GM06990 (cell line): ENCODE data around the gene FRG2B.
"Not testable (repeated sequence)": the region's sequence is repeated elsewhere in the genome, so short reads cannot be mapped to it uniquely, and the experiment has no call there.

Experiments
- DNase-seq: peaks from one replicate; pipeline ENCODE4 v3.0.0-alpha.2; 2011; ENCODE audit not compliant: insufficient read length; ENCODE audit errors: extremely low read depth
- H3K27me3 ChIP-seq: replicated peaks from 2 replicates; pipeline ENCODE4 v1.6.0; 2011; ENCODE audit warnings: low read length; ENCODE audit not compliant: control insufficient read depth, insufficient read depth
- H3K36me3 ChIP-seq: 2 replicates; pipeline ENCODE4 v1.5.1; 2011; ENCODE audit warnings: low read length; ENCODE audit not compliant: control insufficient read depth, insufficient read depth
- H3K4me3 ChIP-seq: replicated peaks from 2 replicates; pipeline ENCODE4 v1.5.1; 2011; ENCODE audit warnings: low read depth, mild to moderate bottlenecking, control low read depth, low read length

Gene FRG2B

GRCh38 chr10:133626695-133627094 lies at the start of gene FRG2B:
TSS of gene FRG2B (minus strand) at chr10:133626795. CDS start at chr10:133626742, 53 bp downstream.
- not testable (repeated sequence) for H3K4me3 ChIP-seq, H3K27me3 ChIP-seq, H3K36me3 ChIP-seq, DNase-seq

DNA sequence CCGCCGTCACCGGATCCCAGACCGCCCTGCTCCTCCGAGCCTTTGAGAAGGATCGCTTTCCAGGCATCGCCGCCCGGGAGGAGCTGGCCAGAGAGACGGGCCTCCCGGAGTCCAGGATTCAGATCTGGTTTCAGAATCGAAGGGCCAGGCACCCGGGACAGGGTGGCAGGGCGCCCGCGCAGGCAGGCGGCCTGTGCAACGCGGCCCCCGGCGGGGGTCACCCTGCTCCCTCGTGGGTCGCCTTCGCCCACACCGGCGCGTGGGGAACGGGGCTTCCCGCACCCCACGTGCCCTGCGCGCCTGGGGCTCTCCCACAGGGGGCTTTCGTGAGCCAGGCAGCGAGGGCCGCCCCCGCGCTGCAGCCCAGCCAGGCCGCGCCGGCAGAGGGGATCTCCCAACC lies 40.9 kb upstream of the FRG2B start:
- not testable (repeated sequence) for DNase-seq, H3K4me3 ChIP-seq, H3K36me3 ChIP-seq, H3K27me3 ChIP-seq

DNA sequence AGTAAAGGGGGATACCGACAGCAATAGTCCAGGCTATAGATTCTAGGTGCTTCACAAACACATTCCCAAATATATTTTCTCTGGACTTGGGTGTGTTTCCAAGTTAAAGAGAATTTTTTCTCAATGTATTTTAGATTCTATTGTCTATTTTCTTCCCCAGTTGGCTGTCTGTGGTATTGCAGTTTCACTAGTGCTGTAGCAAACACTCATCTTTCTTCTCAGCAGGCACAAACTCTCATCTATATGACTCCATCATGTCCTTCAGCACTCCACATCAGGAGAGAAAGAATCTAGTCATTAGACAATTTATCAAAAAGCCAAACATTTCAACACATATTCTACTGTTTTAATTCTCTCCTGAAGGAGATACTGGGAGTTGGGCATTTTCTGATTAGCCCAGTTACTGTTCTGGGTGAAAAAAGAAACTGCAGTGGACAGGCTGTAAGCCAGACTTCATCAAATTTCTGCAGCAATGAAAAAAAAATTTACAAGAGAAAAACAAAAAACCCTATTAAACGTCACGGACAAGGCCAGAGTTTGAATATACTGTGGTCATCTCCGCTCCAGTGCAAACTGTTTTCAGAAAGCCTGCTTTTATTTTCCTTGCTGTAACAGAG lies 37.1 kb upstream of the FRG2B start:
- H3K27me3 ChIP-seq, DNase-seq, H3K4me3 ChIP-seq, H3K36me3 ChIP-seq: not testable (repeated sequence)

DNA sequence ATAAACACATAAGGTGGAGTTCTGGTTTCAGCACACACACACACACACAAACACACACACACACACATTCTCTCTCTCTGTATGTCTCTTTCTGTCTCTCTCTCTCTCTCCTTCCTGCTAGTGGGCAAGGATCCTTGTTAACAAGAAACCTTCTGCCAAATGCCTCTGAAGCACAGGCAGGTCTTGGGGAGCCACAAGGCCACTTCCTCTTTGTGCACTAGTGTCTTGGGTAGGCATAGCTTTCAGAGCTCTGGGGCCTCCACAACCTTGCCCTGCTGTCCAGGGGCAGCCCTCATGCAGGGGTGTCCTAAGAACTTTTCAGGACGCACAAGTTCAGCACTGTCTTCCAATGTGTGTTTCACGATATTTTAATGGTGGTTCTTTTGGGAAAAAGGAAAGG lies 34.5 kb upstream of the FRG2B start:
- not testable (repeated sequence) for H3K27me3 ChIP-seq, H3K4me3 ChIP-seq, H3K36me3 ChIP-seq, DNase-seq

DNA sequence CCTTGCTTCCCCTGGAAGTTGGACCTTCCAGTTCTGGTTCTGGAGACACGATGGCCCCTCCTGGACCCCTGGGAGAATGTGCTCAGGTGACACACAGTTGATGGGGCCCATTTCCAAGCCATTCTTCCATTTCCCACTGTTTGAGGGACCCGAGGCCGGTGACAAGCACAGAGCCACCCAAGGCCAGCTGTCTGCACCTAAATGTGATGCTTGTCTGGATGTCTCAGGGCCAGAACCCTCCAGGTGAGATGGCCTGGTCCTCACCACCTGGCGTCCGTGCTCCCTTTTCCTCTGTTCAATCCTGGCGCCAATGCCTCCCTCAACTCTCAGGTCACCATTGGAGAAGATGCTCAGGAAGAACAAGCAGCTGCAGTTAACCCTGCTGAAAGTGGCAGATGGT lies 33.9 kb upstream of the FRG2B start:
- not testable (repeated sequence) for DNase-seq, H3K36me3 ChIP-seq, H3K4me3 ChIP-seq, H3K27me3 ChIP-seq

GRCh38 chr10:133657276-133657675 lies 30.7 kb upstream of the FRG2B start:
- H3K36me3 ChIP-seq, DNase-seq, H3K4me3 ChIP-seq, H3K27me3 ChIP-seq: not testable (repeated sequence)

DNA sequence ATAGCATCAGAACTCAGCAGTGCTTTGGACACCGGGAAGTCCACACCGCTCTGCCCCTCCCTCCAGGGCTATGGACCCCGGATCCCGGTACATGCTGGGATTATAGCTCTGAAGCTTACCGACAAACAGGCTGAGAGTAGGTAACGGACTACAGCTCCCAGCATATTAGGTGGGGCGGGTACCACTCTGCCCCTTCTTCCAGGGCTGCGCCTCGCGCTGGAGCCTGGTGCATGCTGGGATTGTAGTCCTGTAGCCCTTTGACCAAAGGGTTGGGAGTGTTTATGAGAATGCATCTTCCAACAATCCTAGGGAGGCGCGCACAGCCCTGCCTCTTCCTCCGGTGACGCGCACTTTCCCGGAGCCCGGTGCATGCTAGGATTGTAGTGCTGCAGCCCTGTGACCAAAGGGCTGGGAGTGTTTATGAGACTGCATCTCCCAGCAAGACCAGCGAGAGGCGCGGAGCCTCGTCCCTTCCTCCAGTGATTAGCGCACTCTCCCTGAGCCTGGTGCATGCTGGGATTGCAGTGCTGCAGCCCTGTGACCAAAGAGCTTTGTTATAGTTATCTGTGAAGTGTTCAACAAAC lies 22.4 kb upstream of the FRG2B start:
- H3K4me3 ChIP-seq, result peak overlapping the region; percentile 37

GRCh38 chr10:133647075-133647748 lies 20.6 kb upstream of the FRG2B start:
- not testable (repeated sequence) for H3K27me3 ChIP-seq, DNase-seq, H3K36me3 ChIP-seq, H3K4me3 ChIP-seq

More for the DNA sequence above, 22.4 kb upstream of the FRG2B start:
- not testable (repeated sequence) for DNase-seq, H3K36me3 ChIP-seq, H3K27me3 ChIP-seq

DNA sequence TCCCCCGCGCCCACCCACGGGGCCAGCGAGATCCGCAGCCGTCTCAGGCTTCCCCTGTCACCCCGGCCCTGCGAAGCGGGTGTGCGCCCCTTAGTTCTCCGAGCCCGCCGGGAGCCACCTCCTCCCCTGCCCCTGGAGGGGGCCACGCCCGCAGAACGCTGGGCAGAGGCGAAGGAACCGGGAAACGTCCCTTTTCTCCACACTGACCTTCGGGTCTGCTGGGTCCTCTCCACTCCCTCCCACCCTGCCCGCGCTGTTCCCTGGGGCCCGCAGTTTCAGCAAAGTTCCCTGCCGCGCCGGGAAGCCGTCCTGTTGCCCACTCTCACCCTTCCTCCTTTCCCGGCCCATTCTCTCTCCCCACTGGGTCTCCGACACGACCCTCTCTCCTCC lies 11.2 kb upstream of the FRG2B start:
- H3K27me3 ChIP-seq, H3K4me3 ChIP-seq, H3K36me3 ChIP-seq, DNase-seq: not testable (repeated sequence)

DNA sequence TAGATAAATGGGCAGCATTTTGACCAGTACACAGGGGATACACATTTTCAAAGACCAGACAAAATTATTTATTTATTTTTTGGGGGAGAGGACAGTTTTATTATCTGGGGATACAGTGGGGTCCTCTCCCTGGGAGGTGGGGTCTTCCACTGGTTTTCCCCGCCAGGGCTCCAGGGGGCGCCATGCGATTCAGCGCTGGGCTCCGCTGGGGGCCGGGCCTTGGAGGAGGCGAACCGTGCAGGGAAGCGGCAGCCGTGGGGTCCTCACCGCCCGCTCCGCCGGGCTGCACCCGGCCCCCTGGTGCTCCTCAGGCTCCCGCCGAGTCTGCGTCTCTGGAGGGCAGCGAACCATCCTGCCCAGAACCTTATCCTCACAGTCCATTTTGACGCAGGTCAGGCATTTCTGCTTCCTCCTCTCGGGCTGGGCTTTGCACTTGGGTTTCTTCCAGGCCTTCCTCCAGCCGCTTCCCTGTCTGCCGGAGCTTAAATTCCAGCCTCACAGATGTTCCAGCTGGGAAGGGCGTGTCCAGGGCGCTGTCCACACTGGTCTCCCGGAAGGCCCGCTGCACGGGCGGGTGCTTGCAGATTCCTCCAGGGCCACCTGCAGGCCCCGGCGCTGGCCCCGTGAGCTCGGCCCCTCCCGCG lies 10.7 kb upstream of the FRG2B start:
- H3K36me3 ChIP-seq, result not testable (repeated sequence)

GRCh38 chr10:133630723-133631249 lies 4.2 kb upstream of the FRG2B start:
- H3K27me3 ChIP-seq, H3K36me3 ChIP-seq, DNase-seq, H3K4me3 ChIP-seq: not testable (repeated sequence)

More for the DNA sequence above, 10.7 kb upstream of the FRG2B start:
- not testable (repeated sequence) for H3K27me3 ChIP-seq, H3K4me3 ChIP-seq, DNase-seq

- not testable (repeated sequence) for H3K36me3 ChIP-seq, H3K4me3 ChIP-seq, H3K27me3 ChIP-seq, DNase-seq
Measured at GRCh38 chr10:133622544-133622943, 4.1 kb downstream of the FRG2B start.
